Stomach (tissue), 4 donors: Measurements from ENCODE around the gene SF3A1.

Experiments used
- CTCF ChIP-seq, 7 experiments: fragments of 450-650 bp in 4 of 7; fragments of 200-600 bp in 3 of 7; sonication (generic) in 3 of 7; IDR thresholded peaks; one replicate each; pipeline ENCODE4 v1.5.1; 2016 to 2019; ENCODE audit warnings: antibody characterized with exemption in 7 of 7, control low read depth in 2 of 7, mild to moderate bottlenecking in 1 of 7
- EP300 ChIP-seq: sonication (generic); formaldehyde crosslinking; IDR thresholded peaks from one replicate; pipeline ENCODE4 v1.6.1; 2017; ENCODE audit warnings: antibody characterized with exemption
- POLR2A ChIP-seq, 4 donors: fragments of 450-650 bp; IDR thresholded peaks; one replicate each; pipeline ENCODE4 v1.6.1; 2016; ENCODE audit warnings: antibody characterized with exemption in 4 of 4, control low read depth in 2 of 4, mild to moderate bottlenecking in 1 of 4, moderate library complexity in 1 of 4

GRCh38 chr22:30282616-30283046, 74.1 kb downstream of the SF3A1 start:
- TF ChIP-seq CTCF (IDR thresholded peaks at IDR 0.05) = no peak
- no peak for TF ChIP-seq POLR2A (IDR thresholded peaks at IDR 0.05)
- no peak for TF ChIP-seq EP300
